GM12864 (cell line): ENCODE results near the gene GALK1.

Experiments used
- DNase-seq: peaks from one replicate; pipeline ENCODE4 v3.0.0-alpha.2; 2011; ENCODE audit warnings: low read depth
- H3K4me3 ChIP-seq: 2 replicates; pipeline ENCODE4 v1.5.1; 2011; ENCODE audit warnings: mild to moderate bottlenecking, low read depth, low read length, control low read depth
- TF ChIP-seq, protein P1 (sequence below): IDR thresholded peaks from 2 replicates; pipeline ENCODE4 v1.5.1; 2011; ENCODE audit warnings: low read depth, mild to moderate bottlenecking, moderate library complexity, low read length, control low read depth, inconsistent platforms; ENCODE audit errors: missing control alignments

GALK1 gene

DNA sequence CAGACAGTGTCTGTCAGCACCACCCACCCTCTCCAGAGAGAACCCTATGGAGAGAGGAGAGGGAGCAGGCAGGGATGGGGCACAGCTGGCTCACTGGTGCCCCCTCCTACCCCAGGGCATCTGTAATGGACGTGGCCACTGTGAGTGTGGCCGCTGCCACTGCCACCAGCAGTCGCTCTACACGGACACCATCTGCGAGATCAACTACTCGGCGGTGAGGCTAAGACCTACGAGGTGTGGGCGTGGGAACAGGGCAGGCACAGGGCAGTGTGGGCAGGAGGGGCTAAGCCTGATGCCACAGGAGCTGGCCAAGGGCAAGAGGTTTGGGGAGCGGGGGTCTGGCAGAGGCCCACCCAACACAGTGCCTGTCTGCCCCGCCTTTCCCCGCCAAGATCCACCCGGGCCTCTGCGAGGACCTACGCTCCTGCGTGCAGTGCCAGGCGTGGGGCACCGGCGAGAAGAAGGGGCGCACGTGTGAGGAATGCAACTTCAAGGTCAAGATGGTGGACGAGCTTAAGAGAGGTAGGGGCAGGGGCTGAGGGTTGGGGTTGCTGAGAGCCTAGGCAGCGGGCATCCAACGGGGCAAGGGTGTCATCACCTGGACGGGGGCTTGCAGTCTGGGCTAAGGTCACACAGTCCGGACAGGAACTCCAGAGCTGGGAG is 28.7 kb downstream of the GALK1 start:
- no peak overlapping the region for H3K4me3 ChIP-seq
- TF ChIP-seq, protein P1, sequence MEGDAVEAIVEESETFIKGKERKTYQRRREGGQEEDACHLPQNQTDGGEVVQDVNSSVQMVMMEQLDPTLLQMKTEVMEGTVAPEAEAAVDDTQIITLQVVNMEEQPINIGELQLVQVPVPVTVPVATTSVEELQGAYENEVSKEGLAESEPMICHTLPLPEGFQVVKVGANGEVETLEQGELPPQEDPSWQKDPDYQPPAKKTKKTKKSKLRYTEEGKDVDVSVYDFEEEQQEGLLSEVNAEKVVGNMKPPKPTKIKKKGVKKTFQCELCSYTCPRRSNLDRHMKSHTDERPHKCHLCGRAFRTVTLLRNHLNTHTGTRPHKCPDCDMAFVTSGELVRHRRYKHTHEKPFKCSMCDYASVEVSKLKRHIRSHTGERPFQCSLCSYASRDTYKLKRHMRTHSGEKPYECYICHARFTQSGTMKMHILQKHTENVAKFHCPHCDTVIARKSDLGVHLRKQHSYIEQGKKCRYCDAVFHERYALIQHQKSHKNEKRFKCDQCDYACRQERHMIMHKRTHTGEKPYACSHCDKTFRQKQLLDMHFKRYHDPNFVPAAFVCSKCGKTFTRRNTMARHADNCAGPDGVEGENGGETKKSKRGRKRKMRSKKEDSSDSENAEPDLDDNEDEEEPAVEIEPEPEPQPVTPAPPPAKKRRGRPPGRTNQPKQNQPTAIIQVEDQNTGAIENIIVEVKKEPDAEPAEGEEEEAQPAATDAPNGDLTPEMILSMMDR, result no peak

DNA sequence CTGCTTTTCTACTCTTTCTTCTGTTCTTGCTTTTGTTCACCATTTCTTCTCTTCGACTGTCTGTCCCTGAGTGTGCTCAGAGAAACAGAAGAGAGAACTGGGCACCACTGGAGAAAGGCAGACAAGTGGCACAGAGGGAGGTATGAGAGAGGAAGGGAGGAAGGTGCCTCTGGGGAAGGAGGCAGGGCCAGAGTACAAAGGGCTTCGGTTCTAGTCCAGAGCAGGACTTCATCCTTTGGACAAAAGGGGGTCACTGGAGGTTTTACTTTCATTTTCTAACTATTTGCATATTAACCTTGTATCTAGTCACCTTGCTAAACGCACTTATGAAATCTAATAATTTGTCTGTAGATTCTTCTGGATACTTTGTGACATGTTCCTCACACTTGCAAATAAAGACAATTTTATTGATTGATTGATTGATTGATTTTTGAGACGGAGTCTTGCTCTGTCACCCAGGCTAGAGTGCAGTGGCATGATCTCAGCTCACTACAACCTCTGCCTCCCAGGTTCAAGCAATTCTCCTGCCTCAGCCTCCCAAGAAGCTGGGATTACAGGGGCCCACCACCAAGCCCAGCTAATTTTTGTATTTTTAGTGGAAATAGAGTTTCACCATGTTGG is 30.2 kb downstream of the GALK1 start:
- H3K4me3 ChIP-seq, result no peak overlapping the region
- TF ChIP-seq, protein P1, result no peak
- DNase-seq, result no peak

More for the DNA sequence above, 28.7 kb downstream of the GALK1 start:
- no peak for DNase-seq

DNA sequence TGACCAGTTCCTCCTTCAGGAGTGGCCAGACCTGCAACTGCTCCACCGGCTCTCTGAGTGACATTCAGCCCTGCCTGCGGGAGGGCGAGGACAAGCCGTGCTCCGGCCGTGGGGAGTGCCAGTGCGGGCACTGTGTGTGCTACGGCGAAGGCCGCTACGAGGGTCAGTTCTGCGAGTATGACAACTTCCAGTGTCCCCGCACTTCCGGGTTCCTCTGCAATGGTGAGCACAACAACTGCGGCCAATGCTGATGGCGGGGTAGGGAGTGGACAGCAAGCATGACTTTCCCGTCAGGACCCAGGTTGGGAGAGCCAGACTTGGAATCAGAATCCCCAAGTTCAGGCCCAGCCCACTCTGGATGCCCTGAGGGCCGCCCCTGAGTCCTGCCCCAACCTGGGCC is 31.5 kb downstream of the GALK1 start:
- TF ChIP-seq, protein P1, result no peak
- H3K4me3 ChIP-seq, result no peak overlapping the region

DNA sequence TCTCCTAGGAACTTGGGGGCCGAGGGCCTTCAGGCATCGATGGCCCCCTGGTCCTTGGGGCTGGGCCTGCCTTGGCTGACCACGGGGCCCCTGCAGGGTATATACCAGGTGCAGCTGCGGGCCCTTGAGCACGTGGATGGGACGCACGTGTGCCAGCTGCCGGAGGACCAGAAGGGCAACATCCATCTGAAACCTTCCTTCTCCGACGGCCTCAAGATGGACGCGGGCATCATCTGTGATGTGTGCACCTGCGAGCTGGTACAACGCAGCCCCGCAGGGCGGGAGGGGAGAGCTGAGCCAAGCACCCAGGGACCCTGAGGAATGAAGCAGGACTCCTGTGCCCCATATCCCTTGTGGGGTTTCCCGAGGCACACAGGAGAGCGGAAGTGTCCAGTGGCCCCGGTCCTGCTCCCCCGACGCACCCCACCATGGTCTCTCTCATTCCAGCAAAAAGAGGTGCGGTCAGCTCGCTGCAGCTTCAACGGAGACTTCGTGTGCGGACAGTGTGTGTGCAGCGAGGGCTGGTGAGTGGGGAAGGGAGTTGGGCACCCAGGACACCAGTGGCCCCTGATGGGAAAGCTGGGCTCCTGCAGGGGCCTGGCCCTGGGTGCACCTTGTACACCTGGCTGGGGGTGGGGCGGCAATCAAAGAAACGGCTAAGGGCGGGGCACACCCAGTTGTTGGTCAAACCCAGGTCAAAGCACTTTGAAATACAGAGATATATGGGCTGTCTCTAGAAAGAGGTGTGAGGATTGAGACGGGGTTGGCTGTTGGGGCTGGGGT is 33.1 kb downstream of the GALK1 start:
- no peak for DNase-seq
- H3K4me3 ChIP-seq, result no peak overlapping the region
- TF ChIP-seq, protein P1, result no peak

More for the DNA sequence above, 31.5 kb downstream of the GALK1 start:
- DNase-seq, result no peak

DNA sequence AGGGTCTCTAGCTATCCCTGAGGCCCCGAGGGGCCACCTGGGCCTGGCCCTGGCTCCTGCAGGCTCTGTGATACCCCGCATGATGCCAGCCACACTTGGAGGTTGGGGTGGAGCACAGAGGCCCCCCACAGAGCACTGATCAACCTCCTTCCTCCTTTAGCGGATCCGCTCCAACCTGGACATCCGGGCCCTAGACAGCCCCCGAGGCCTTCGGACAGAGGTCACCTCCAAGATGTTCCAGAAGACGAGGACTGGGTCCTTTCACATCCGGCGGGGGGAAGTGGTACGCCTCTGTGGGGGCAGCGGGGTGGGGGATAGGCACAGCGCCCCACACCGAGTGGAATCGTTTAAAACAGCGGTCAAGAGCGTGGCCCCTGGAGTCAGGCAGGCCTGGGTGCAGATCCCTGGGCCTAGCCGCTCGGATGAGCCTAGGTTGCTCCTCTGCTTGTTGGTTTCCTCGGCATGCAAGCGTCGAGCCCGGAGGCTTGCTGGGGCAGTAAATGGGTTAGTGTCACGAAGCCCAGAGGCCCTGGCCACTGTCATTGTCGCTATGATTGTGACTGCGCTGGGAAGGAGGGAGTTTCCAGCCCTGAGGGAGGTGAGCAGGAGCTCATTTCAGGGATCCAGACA is 33.8 kb downstream of the GALK1 start:
- TF ChIP-seq, protein P1, result no peak
- DNase-seq, result no peak
- no peak overlapping the region for H3K4me3 ChIP-seq

DNA sequence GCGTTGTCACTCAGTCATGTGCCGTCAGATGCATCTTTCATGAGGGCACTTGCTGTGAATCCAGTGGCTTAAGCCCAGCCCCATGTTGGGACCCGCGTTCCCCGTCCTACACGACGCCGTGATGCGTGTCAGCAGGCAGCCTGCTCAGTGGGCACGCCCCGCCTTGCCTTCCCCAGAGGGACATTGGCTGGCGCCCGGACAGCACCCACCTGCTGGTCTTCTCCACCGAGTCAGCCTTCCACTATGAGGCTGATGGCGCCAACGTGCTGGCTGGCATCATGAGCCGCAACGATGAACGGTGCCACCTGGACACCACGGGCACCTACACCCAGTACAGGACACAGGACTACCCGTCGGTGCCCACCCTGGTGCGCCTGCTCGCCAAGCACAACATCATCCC is 34.9 kb downstream of the GALK1 start:
- TF ChIP-seq, protein P1, result no peak

More for the DNA sequence above, 34.9 kb downstream of the GALK1 start:
- no peak overlapping the region for H3K4me3 ChIP-seq
- DNase-seq, result no peak
